Esophagus squamous epithelium (tissue), 5 donors: ENCODE data around the gene CDKN2D. TPM values are rescaled to one million over a fixed set of nuclear protein-coding genes. Genes with fewer than 3 reads are reported as not detected.

Experiments
- DNase-seq: peaks from one replicate; lab custom pipeline; 2025; lab: John Stamatoyannopoulos, UW
- H3K27ac ChIP-seq, 4 donors: fragments of 200-600 bp; sonication (generic); one replicate each; pipeline ENCODE4 v1.5.1; 2016 to 2019; ENCODE audit warnings: mild to moderate bottlenecking in 1 of 4
- H3K27me3 ChIP-seq, 4 donors: fragments of 200-600 bp; sonication (generic); 1 replicate in 3 of 4; 2 replicates in 1 of 4; pipeline versions ENCODE4 v1.5.1 to v1.6.0; 2017 to 2021; ENCODE audit warnings: antibody characterized with exemption in 1 of 4
- H3K36me3 ChIP-seq, 3 donors: fragments of 200-600 bp; sonication (generic); one replicate each; pipeline ENCODE4 v1.5.1; 2016 to 2019
- H3K4me1 ChIP-seq, 3 donors: fragments of 200-600 bp; sonication (generic); one replicate each; pipeline ENCODE4 v1.5.1; 2017 to 2019
- H3K4me3 ChIP-seq, 4 donors: fragments of 200-600 bp; sonication (generic); 1 replicate in 3 of 4; 2 replicates in 1 of 4; pipeline ENCODE4 v1.5.1; 2016 to 2019; ENCODE audit warnings: mild to moderate bottlenecking in 2 of 4, moderate library complexity in 1 of 4
- H3K9me3 ChIP-seq, 3 donors: fragments of 200-600 bp; sonication (generic); one replicate each; pipeline ENCODE4 v1.5.1; 2016 to 2019
- POLR2A ChIP-seq, 4 donors: fragments of 450-650 bp; IDR thresholded peaks; one replicate each; pipeline ENCODE4 v1.6.1; 2017; ENCODE audit warnings: antibody characterized with exemption in 4 of 4, mild to moderate bottlenecking in 4 of 4, moderate library complexity in 3 of 4
- WGBS, 2 donors: methylation state at CpG; one replicate each; pipeline ENCODE4 v1.1.5; 2018; 5-methylcytosine and 5-hydroxymethylcytosine counted together
- intact Hi-C: fragments of 100-400 bp; cut with DNase I; formaldehyde crosslinking; loops from one replicate; pipeline ENCODE4 v1.15.0; 2022
- total RNA-seq, 4 donors: library from RNA; depleted of rRNA; stranded (reverse); fragments of >200 nt; gene quantifications; one replicate each; pipeline ENCODE4 v1.1.0, GENCODE V29; 2016
- TF ChIP-seq, protein P1 (sequence below), 6 experiments: fragments of 450-650 bp in 4 of 6; fragments of 200-600 bp in 2 of 6; sonication (generic) in 2 of 6; IDR thresholded peaks; one replicate each; pipeline ENCODE4 v1.5.1; 2016 to 2019; ENCODE audit warnings: antibody characterized with exemption in 6 of 6, mild to moderate bottlenecking in 4 of 6, moderate library complexity in 4 of 6
- donor health status: DM: yes; HTN: yes; CAD: no.

CDKN2D gene
- total RNA-seq: 10 to 100 TPM in 1 of 4 donors, 1 to 10 TPM in 3; 5.1 to 14.4 (median 6.2) TPM

GRCh38 chr19:10568826-10569651 is at the start of gene CDKN2D:
Gene CDKN2D, minus strand, starts transcription at chr19:10568979. Its CDS starts 326 bp downstream, at chr19:10568653.
- peak within 1 kb of the TSS; percentile 90 to 97 (median 96) for H3K27ac ChIP-seq
- intact Hi-C loops: loop anchor here (5.0 kb wide), 1 partner anchor 67 kb away; the partner anchor contains the start of gene KEAP1
- 0 to 1% methylated on average over 4 to 30 of the region's 71 CpGs for WGBS, 2 donors
- peaks cover 33 to 60% (median 40%) of the 10 kb centered on the region in 3 donors for H3K4me1 ChIP-seq
- TF ChIP-seq, protein P1, sequence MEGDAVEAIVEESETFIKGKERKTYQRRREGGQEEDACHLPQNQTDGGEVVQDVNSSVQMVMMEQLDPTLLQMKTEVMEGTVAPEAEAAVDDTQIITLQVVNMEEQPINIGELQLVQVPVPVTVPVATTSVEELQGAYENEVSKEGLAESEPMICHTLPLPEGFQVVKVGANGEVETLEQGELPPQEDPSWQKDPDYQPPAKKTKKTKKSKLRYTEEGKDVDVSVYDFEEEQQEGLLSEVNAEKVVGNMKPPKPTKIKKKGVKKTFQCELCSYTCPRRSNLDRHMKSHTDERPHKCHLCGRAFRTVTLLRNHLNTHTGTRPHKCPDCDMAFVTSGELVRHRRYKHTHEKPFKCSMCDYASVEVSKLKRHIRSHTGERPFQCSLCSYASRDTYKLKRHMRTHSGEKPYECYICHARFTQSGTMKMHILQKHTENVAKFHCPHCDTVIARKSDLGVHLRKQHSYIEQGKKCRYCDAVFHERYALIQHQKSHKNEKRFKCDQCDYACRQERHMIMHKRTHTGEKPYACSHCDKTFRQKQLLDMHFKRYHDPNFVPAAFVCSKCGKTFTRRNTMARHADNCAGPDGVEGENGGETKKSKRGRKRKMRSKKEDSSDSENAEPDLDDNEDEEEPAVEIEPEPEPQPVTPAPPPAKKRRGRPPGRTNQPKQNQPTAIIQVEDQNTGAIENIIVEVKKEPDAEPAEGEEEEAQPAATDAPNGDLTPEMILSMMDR (IDR thresholded peaks at IDR 0.05): peak; percentile 42 to 92 (median 84)
- TF ChIP-seq POLR2A (IDR thresholded peaks at IDR 0.05): peak in 3 of 4 donors; percentile 72 to 90 (median 88)
- H3K9me3 ChIP-seq: no peaks in the 10 kb centered on the region
- H3K27me3 ChIP-seq: no peaks in the 10 kb centered on the region
- peak; percentile 97 for DNase-seq
- H3K36me3 ChIP-seq: peaks cover 0 to 5% (median 0%) of the 10 kb centered on the region in 3 donors
- peak within 1 kb of the TSS; percentile 67 to 97 (median 78) for H3K4me3 ChIP-seq

- no peak for DNase-seq
- intact Hi-C loops: no loop called here
These were observed 48.8 kb upstream of the CDKN2D start for GRCh38 chr19:10617409-10618121.

GRCh38 chr19:10615429-10616023 is 46.7 kb upstream of the CDKN2D start:
- intact Hi-C loops: no loop called here
- Histone ChIP-seq H3K4me3 (no peak overlapping the region), H3K9me3 (no peaks in the 10 kb centered on the region), H3K4me1 (peaks cover 6 to 70% (median 24%) of the 10 kb centered on the region in 3 donors), H3K36me3 (no peaks in the 10 kb centered on the region), H3K27ac (no peak overlapping the region), H3K27me3 (no peaks in the 10 kb centered on the region)
- TF ChIP-seq, protein P1 (IDR thresholded peaks at IDR 0.05): no peak
- no peak for TF ChIP-seq POLR2A (IDR thresholded peaks at IDR 0.05)
- DNase-seq: no peak
- 88 to 94% methylated on average over 7 to 14 of the region's 14 CpGs for WGBS, 2 donors

More at GRCh38 chr19:10617409-10618121, 48.8 kb upstream of the CDKN2D start:
- no peaks in the 10 kb centered on the region for H3K9me3 ChIP-seq
- 41 to 55% methylated on average over 12 to 15 of the region's 15 CpGs for WGBS, 2 donors
- no peaks in the 10 kb centered on the region for H3K36me3 ChIP-seq
- H3K4me3 ChIP-seq: peak overlapping the region in 3 of 4 donors; percentile 13 to 35 (median 22)
- TF ChIP-seq, protein P1 (IDR thresholded peaks at IDR 0.05): no peak
- TF ChIP-seq POLR2A (IDR thresholded peaks at IDR 0.05): no peak
- H3K27ac ChIP-seq: peak overlapping the region; percentile 51 to 73 (median 64)
- no peaks in the 10 kb centered on the region for H3K27me3 ChIP-seq
- H3K4me1 ChIP-seq: peaks cover 5 to 56% (median 16%) of the 10 kb centered on the region in 3 donors

GRCh38 chr19:10612499-10613119 is 43.8 kb upstream of the CDKN2D start:
- no peaks in the 10 kb centered on the region for H3K27me3 ChIP-seq
- H3K36me3 ChIP-seq: no peaks in the 10 kb centered on the region
- H3K9me3 ChIP-seq: no peaks in the 10 kb centered on the region
- DNase-seq: no peak
- peaks cover 6 to 60% (median 21%) of the 10 kb centered on the region in 3 donors for H3K4me1 ChIP-seq
- H3K4me3 ChIP-seq: no peak overlapping the region
- WGBS, 2 donors: 29 to 41% methylated on average over 11 to 15 of the region's 15 CpGs
- H3K27ac ChIP-seq: peak overlapping the region; percentile 4 to 59 (median 47)
- no peak for TF ChIP-seq POLR2A (IDR thresholded peaks at IDR 0.05)
- TF ChIP-seq, protein P1 (IDR thresholded peaks at IDR 0.05): no peak
- intact Hi-C loops: no loop called here
